SK-N-SH (cell line): ENCODE measurements around the gene GLRA1. TPM values are rescaled to one million over a fixed set of nuclear protein-coding genes. Genes with fewer than 3 reads are reported as not detected.

ENCODE experiments used
- CTCF ChIA-PET: fragments of 300-600, 350-600 bp; formaldehyde crosslinking; extraction: SDS; loops from one replicate; lab custom pipeline; 2021; lab: Yijun Ruan, JAX
- POLR2A ChIA-PET: fragments of 350-600 bp; sonication (Branson Sonifier 250); formaldehyde crosslinking; extraction: SDS; loops from one replicate; lab custom pipeline; 2020; ENCODE audit warnings: antibody characterized with exemption, inconsistent platforms; lab: Yijun Ruan, JAX
- DNase-seq: peaks from one replicate; pipeline ENCODE4 v3.0.0; 2012
- H2AFZ ChIP-seq: fragments of 200-600 bp; sonication (generic); 2 replicates; pipeline ENCODE4 v1.8.1; 2016; ENCODE audit warnings: antibody characterized with exemption, mild to moderate bottlenecking, low read depth
- H3F3A ChIP-seq: fragments of 200-600 bp; sonication (generic); replicated peaks from 2 replicates; pipeline ENCODE3; 2016; ENCODE audit warnings: antibody characterized with exemption, mild to moderate bottlenecking; ENCODE audit not compliant: insufficient read depth
- H3K27ac ChIP-seq, 2 experiments: fragments of 200-500 bp in 1 of 2; fragments of 200-600 bp in 1 of 2; sonication (Bioruptor generic) in 1 of 2; sonication (generic), shearing (Covaris generic) in 1 of 2; 2 replicates each; pipeline versions ENCODE4 v1.5.1 to v1.6.1; 2014 to 2016; ENCODE audit warnings: low read depth in 2 of 2, inconsistent platforms in 1 of 2, low read length in 1 of 2, mild to moderate bottlenecking in 1 of 2, mixed read lengths in 1 of 2
- H3K27me3 ChIP-seq: fragments of 200-600 bp; sonication (generic), shearing (Covaris generic); 2 replicates; pipeline ENCODE4 v1.6.1; 2016; ENCODE audit warnings: mixed run types; ENCODE audit not compliant: insufficient read depth
- H3K36me3 ChIP-seq, 2 experiments: fragments of 200-500 bp in 1 of 2; fragments of 200-600 bp in 1 of 2; sonication (Bioruptor generic) in 1 of 2; sonication (generic) in 1 of 2; replicated peaks in 1 of 2; 2 replicates each; pipeline versions ENCODE3 to v1.5.1; 2014 to 2016; ENCODE audit warnings: low read length in 1 of 2, mild to moderate bottlenecking in 1 of 2; ENCODE audit not compliant: insufficient read depth in 2 of 2, control insufficient read depth in 1 of 2
- H3K4me1 ChIP-seq, 2 experiments: fragments of 200-500 bp in 1 of 2; fragments of 200-600 bp in 1 of 2; sonication (Bioruptor generic) in 1 of 2; sonication (generic), shearing (Covaris generic) in 1 of 2; 2 replicates each; pipeline versions ENCODE4 v1.5.1 to v1.6.1; 2014 to 2016; ENCODE audit warnings: low read depth in 1 of 2, low read length in 1 of 2, mixed run types in 1 of 2; ENCODE audit not compliant: insufficient read depth in 2 of 2, control insufficient read depth in 1 of 2
- H3K4me2 ChIP-seq: fragments of 200-600 bp; sonication (generic), shearing (Covaris generic); 2 replicates; pipeline ENCODE4 v1.6.1; 2017; ENCODE audit warnings: mixed run types
- H3K4me3 ChIP-seq, 2 experiments: fragments of 200-500 bp in 1 of 2; fragments of 200-600 bp in 1 of 2; sonication (Bioruptor generic) in 1 of 2; sonication (generic), shearing (Covaris generic) in 1 of 2; 2 replicates each; pipeline versions ENCODE4 v1.5.1 to v1.8.1; 2014 to 2016; ENCODE audit warnings: low read depth in 2 of 2, inconsistent platforms in 1 of 2, low read length in 1 of 2, mild to moderate bottlenecking in 1 of 2, mixed read lengths in 1 of 2, moderate library complexity in 1 of 2
- H3K79me2 ChIP-seq: fragments of 200-600 bp; sonication (generic); 2 replicates; pipeline ENCODE4 v1.8.1; 2017; ENCODE audit warnings: mild to moderate bottlenecking; ENCODE audit not compliant: insufficient read depth
- H3K9ac ChIP-seq: fragments of 200-600 bp; sonication (generic); 2 replicates; pipeline ENCODE4 v1.6.1; 2017; ENCODE audit warnings: mixed run types
- H3K9me2 ChIP-seq: fragments of 200-600 bp; sonication (generic); 2 replicates; pipeline ENCODE4 v1.6.1; 2017; ENCODE audit warnings: mixed run types
- H3K9me3 ChIP-seq: fragments of 200-600 bp; sonication (generic); 2 replicates; pipeline ENCODE4 v1.6.1; 2017; ENCODE audit warnings: mixed run types, mild to moderate bottlenecking, moderate library complexity
- H4K20me1 ChIP-seq: fragments of 200-600 bp; sonication (generic); 2 replicates; pipeline ENCODE4 v1.6.1; 2017; ENCODE audit warnings: mild to moderate bottlenecking, mixed run types; ENCODE audit not compliant: insufficient read depth
- CTCF ChIP-seq: fragments of 200-600 bp; sonication (generic); IDR thresholded peaks from 2 replicates; pipeline ENCODE4 v1.6.1; 2017; ENCODE audit warnings: antibody characterized with exemption, mild to moderate bottlenecking, moderate library complexity
- EP300 ChIP-seq, 2 experiments: IDR thresholded peaks; 2 replicates each; pipeline versions ENCODE4 v1.4.0 to v1.6.1; 2012; ENCODE audit warnings: borderline replicate concordance in 1 of 2, low read depth in 1 of 2, low read length in 1 of 2
- FOSL2 ChIP-seq: IDR thresholded peaks from 2 replicates; pipeline ENCODE4 v1.4.0; 2012; ENCODE audit warnings: low read depth, mild to moderate bottlenecking, moderate library complexity, borderline replicate concordance
- FOXM1 ChIP-seq: IDR thresholded peaks from 2 replicates; pipeline ENCODE4 v1.4.0; 2012; ENCODE audit warnings: low read depth, mild to moderate bottlenecking
- GATA2 ChIP-seq: sonication (generic); formaldehyde crosslinking; IDR thresholded peaks from 2 replicates; pipeline ENCODE4 v1.5.0; 2020; ENCODE audit warnings: mild to moderate bottlenecking, missing genetic modification reagents
- IRF3 ChIP-seq: fragments of 150-350 bp; IDR thresholded peaks from 2 replicates; pipeline ENCODE4 v1.6.1; 2016; ENCODE audit warnings: mild to moderate bottlenecking, low read depth, low read length
- NFIC ChIP-seq: IDR thresholded peaks from 2 replicates; pipeline ENCODE4 v1.4.0; 2012; ENCODE audit warnings: borderline replicate concordance
- NRF1 ChIP-seq: IDR thresholded peaks from 2 replicates; pipeline ENCODE4 v1.6.1; 2012; ENCODE audit warnings: low read depth, mild to moderate bottlenecking, low read length
- RCOR1 ChIP-seq: fragments of 150-350 bp; IDR thresholded peaks from 2 replicates; pipeline ENCODE4 v1.6.1; 2017; ENCODE audit warnings: antibody characterized with exemption, low read length
- RXRA ChIP-seq: IDR thresholded peaks from 2 replicates; pipeline ENCODE4 v1.4.0; 2012; ENCODE audit warnings: low read depth, mild to moderate bottlenecking, borderline replicate concordance
- SMC3 ChIP-seq: IDR thresholded peaks from 2 replicates; pipeline ENCODE4 v1.6.1; 2012; ENCODE audit warnings: low read depth, low read length, improper control_type of control experiment
- TCF12 ChIP-seq: IDR thresholded peaks from 2 replicates; pipeline ENCODE4 v1.4.0; 2012
- USF1 ChIP-seq: IDR thresholded peaks from 2 replicates; pipeline ENCODE4 v1.4.0; 2012; ENCODE audit warnings: low read depth, borderline replicate concordance
- YY1 ChIP-seq: IDR thresholded peaks from 2 replicates; pipeline ENCODE4 v1.4.0; 2012; ENCODE audit warnings: low read depth, mild to moderate bottlenecking
- ZBTB33 ChIP-seq: IDR thresholded peaks from 2 replicates; pipeline ENCODE4 v1.4.0; 2012; ENCODE audit warnings: low read depth, borderline replicate concordance
- WGBS: methylation state at CpG from one replicate; pipeline ENCODE4 v1.1.6; 2017; ENCODE audit warnings: low lambda C conversion rate; 5-methylcytosine and 5-hydroxymethylcytosine counted together
- polyA plus RNA-seq, 3 experiments: library from polyadenylated mRNA; depleted of rRNA; stranded (reverse); fragments of >200 nt; gene quantifications; 2 replicates each; pipeline ENCODE4 v1.2.3, GENCODE V29; 2012

GLRA1 gene
- polyA plus RNA-seq, 1 of the 3 experiments (the other 2 are of a cell fraction), result not detected

- Histone ChIP-seq H3K36me3 (peaks cover 34 to 55% of the 10 kb centered on the region in 2 experiments), H3F3A (peaks cover 9% of the 10 kb centered on the region), H3K79me2 (peaks cover 100% of the 10 kb centered on the region), H3K4me1 (peaks cover 0 to 9% of the 10 kb centered on the region in 2 experiments; a peak in 2 of 4 replicates), H3K9me2 (no peaks in the 10 kb centered on the region), H3K9ac (no peak overlapping the region), H3K4me3 (no peak overlapping the region), H4K20me1 (peaks cover 83% of the 10 kb centered on the region), H3K27ac (no peak overlapping the region), H3K27me3 (no peaks in the 10 kb centered on the region), H3K9me3 (no peaks in the 10 kb centered on the region), H2AFZ (no peak overlapping the region), H3K4me2 (no peak overlapping the region)
- TF ChIP-seq RXRA, result no peak
- no peak for TF ChIP-seq EP300 (IDR thresholded peaks at IDR 0.05; ENCODE audit: borderline replicate concordance in 1 of 2, low read depth in 1 of 2, low read length in 1 of 2)
- no peak for TF ChIP-seq YY1
- no peak for TF ChIP-seq RCOR1
- no peak for TF ChIP-seq TCF12
- no peak for TF ChIP-seq FOXM1
- TF ChIP-seq GATA2 (CRISPR knock-in tag), result no peak
- TF ChIP-seq SMC3, result no peak
- TF ChIP-seq NFIC, result no peak
- no peak for TF ChIP-seq NRF1
- no peak for TF ChIP-seq IRF3
- TF ChIP-seq ZBTB33, result no peak
- TF ChIP-seq USF1, result no peak
- TF ChIP-seq FOSL2, result no peak
- TF ChIP-seq CTCF, result no peak
- ChIA-PET CTCF (interaction anchor here (1.0 to 1.4 kb wide), 3 partner anchors 11 to 129 kb away, joined by 3 read pairs; no protein-coding TSS in a partner anchor), POLR2A (no interaction called here)
- DNase-seq, result no peak
- 85% methylated on average over 4 of the region's 6 CpGs for WGBS
These were observed 136.8 kb downstream of the GLRA1 start for GRCh38 chr5:151787817-151788216.
